ENCODE results near the gene BLACAT1. TPM values are rescaled to one million over a fixed set of nuclear protein-coding genes. Genes with fewer than 3 reads are reported as not detected.

Gene BLACAT1
- total and polyA plus RNA-seq, 4 donors, result 0.35 to 0.74 (median 0.58) TPM

DNA sequence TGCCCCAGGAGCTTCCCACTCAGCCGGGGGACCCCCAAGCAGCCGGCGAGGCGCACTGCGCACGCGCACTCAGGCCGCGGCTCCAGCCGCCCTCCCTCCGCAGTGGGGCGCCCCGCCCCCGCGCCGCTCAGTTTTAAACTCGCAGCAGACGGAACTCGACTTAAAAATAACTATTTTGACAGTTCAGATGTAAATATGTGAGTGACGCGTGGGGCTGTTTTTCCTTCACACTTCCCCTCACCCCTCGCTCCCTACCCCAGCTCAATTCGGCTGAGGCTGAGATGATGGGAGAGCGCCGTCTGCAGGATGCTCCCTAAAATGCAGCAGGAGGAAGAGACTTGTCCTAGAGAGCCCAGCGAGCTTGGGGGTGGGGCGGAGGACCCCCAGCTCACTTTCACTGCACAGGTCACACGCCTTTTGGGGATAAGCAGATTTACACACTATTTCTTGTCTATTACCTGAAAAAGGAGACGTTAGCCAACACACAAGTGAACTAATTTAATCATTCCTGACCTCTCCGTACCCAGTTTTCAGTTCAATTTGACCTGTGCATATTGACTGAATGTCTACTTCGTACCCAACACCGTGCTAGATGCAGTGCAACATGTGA lies 25.0 kb downstream of the BLACAT1 start:
- peak; percentile 41 for ATAC-seq (ENCODE audit: insufficient read depth, low FRiP score)
- Histone ChIP-seq H3K4me1 (ENCODE audit: control insufficient read depth in 5 of 5, insufficient read depth in 5 of 5, low read length in 5 of 5) (peaks cover 0 to 8% (median 0%) of the 10 kb centered on the region in 5 donors), H3K27ac (ENCODE audit: low read depth in 1 of 2, low read length in 1 of 2) (no peak overlapping the region), H3K27me3 (ENCODE audit: control insufficient read depth in 3 of 3, insufficient read depth in 3 of 3, low read length in 2 of 3) (peaks cover 0 to 2% (median 0%) of the 10 kb centered on the region in 3 donors), H3K9me3 (ENCODE audit: control insufficient read depth in 4 of 4, insufficient read depth in 3 of 4, low read length in 3 of 4) (no peaks in the 10 kb centered on the region), H3K4me3 (no peak overlapping the region), H3K9ac (ENCODE audit: insufficient read depth in 1 of 2, low read length in 2 of 2) (peak overlapping the region in 1 of 2 donors; percentile 43), H3K36me3 (ENCODE audit: control insufficient read depth in 4 of 4, insufficient read depth in 4 of 4, low read length in 4 of 4) (no peaks in the 10 kb centered on the region)
- TF ChIP-seq, protein P1, sequence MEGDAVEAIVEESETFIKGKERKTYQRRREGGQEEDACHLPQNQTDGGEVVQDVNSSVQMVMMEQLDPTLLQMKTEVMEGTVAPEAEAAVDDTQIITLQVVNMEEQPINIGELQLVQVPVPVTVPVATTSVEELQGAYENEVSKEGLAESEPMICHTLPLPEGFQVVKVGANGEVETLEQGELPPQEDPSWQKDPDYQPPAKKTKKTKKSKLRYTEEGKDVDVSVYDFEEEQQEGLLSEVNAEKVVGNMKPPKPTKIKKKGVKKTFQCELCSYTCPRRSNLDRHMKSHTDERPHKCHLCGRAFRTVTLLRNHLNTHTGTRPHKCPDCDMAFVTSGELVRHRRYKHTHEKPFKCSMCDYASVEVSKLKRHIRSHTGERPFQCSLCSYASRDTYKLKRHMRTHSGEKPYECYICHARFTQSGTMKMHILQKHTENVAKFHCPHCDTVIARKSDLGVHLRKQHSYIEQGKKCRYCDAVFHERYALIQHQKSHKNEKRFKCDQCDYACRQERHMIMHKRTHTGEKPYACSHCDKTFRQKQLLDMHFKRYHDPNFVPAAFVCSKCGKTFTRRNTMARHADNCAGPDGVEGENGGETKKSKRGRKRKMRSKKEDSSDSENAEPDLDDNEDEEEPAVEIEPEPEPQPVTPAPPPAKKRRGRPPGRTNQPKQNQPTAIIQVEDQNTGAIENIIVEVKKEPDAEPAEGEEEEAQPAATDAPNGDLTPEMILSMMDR (IDR thresholded peaks at IDR 0.05; ENCODE audit: control extremely low read depth, extremely low read depth), result peak; percentile 56
- WGBS, 2 donors, result 6 to 8% methylated on average over 32 of the region's 32 CpGs
- peak; percentile 79 to 80 (median 79) for DNase-seq

DNA sequence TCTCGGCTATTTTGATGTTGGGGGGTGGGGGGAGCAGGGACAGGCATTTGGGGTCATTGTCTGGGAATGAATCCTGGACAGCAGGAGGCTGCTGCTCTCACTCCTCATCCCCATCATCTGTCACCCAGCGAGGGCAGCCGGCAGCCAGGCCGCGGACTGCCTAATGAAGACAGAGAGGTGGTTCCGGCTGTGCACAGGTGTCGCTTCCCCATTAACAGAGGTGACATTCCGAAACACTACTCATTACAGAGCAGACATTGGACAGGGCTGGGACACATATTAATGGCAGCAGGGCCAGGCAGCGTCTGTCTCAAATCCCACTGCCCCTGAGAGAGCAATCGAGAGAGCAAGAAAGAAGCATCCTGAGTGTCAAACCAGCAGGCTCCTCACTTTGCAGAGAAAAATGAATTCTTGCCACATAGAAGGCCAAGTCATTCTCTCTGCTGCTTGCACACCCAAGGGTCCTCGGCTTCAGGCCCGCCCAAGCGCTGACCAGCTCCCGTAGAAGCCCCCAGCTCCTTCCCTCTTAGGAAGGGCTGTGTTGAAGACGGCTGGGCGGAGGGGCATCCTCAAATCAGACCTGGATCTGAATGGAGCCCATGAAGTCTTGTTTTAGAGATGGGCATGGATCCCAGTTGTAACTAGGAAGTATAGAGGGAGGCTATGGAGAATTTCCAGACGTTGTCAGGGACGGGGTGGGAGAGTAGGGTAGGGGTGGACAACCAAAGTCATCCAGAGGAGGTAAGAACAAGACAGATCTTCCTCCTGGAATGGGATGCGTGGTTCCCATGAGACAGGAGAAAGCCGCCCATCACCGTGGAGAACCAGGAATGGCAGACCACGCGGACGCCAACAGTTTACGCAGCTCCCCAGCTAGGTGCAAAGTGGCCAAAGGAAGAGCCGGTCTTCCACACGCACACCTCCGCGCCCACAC lies 25.8 kb downstream of the BLACAT1 start:
- Histone ChIP-seq H3K9ac (ENCODE audit: insufficient read depth in 1 of 2, low read length in 2 of 2) (peak overlapping the region in 1 of 2 donors; percentile 43), H3K27me3 (ENCODE audit: control insufficient read depth in 3 of 3, insufficient read depth in 3 of 3, low read length in 2 of 3) (peaks cover 0 to 2% (median 0%) of the 10 kb centered on the region in 3 donors), H3K4me1 (ENCODE audit: control insufficient read depth in 5 of 5, insufficient read depth in 5 of 5, low read length in 5 of 5) (peaks cover 0 to 8% (median 0%) of the 10 kb centered on the region in 5 donors), H3K4me3 (no peak overlapping the region), H3K36me3 (ENCODE audit: control insufficient read depth in 4 of 4, insufficient read depth in 4 of 4, low read length in 4 of 4) (no peaks in the 10 kb centered on the region), H3K9me3 (ENCODE audit: control insufficient read depth in 4 of 4, insufficient read depth in 3 of 4, low read length in 3 of 4) (no peaks in the 10 kb centered on the region), H3K27ac (ENCODE audit: low read depth in 1 of 2, low read length in 1 of 2) (no peak overlapping the region)
- WGBS, 2 donors, result 65 to 67% methylated on average over 29 of the region's 29 CpGs
- TF ChIP-seq, protein P1 (IDR thresholded peaks at IDR 0.05; ENCODE audit: control extremely low read depth, extremely low read depth), result no peak
- ATAC-seq (ENCODE audit: insufficient read depth, low FRiP score) (no peak), DNase-seq (no peak)

DNA sequence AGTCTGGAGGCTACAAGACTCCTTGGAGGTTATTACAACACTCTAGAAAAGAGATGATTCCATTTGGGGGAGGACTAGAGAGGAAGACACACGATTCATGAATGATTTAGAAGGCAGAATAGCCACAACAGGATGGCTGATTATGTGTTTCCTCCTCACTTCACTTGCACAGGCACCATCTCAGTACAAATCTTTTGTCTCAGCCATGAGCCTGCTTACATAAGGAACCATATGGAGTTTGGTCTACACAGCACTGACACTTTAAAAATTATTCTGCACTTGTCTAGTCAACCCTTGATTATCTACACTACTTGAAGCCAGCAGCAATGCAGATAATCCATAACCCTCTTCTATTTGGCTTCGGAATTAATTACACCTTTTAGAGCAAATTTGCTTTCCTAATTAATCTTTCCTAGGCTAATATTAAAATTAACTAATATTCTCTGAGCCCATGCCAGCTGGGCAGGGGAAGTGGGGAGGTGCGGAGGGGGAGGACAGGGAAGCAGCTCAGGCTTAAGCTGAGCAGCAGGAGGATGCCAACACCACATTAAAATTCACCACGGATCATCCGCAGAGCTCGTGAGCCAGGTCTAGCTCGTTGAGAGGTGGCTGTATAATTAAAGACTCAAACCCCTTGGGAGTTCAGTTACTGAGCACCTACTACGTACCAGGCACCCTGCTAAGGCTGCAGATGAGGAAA lies 30.8 kb downstream of the BLACAT1 start:
- no peak overlapping the region for H3K9ac ChIP-seq (ENCODE audit: insufficient read depth in 1 of 2, low read length in 2 of 2)
- peaks cover 0 to 11% (median 0%) of the 10 kb centered on the region in 5 donors for H3K4me1 ChIP-seq (ENCODE audit: control insufficient read depth in 5 of 5, insufficient read depth in 5 of 5, low read length in 5 of 5)
- no peak overlapping the region for H3K27ac ChIP-seq (ENCODE audit: low read depth in 1 of 2, low read length in 1 of 2)
- no peaks in the 10 kb centered on the region for H3K9me3 ChIP-seq (ENCODE audit: control insufficient read depth in 4 of 4, insufficient read depth in 3 of 4, low read length in 3 of 4)
- H3K36me3 ChIP-seq (ENCODE audit: control insufficient read depth in 4 of 4, insufficient read depth in 4 of 4, low read length in 4 of 4), result no peaks in the 10 kb centered on the region
- TF ChIP-seq, protein P1 (IDR thresholded peaks at IDR 0.05; ENCODE audit: control extremely low read depth, extremely low read depth), result no peak
- DNase-seq (no peak), ATAC-seq (ENCODE audit: insufficient read depth, low FRiP score) (no peak)
- no peak overlapping the region for H3K4me3 ChIP-seq
- WGBS, 2 donors, result 51 to 52% methylated on average over 8 of the region's 8 CpGs
- peaks cover 0 to 4% (median 2%) of the 10 kb centered on the region in 3 donors for H3K27me3 ChIP-seq (ENCODE audit: control insufficient read depth in 3 of 3, insufficient read depth in 3 of 3, low read length in 2 of 3)

All from lung (tissue), 12 donors.